ENCODE measurements around the gene CROCC2. TPM values are rescaled to one million over a fixed set of nuclear protein-coding genes. Genes with fewer than 3 reads are reported as not detected.
A peak's percentile ranks its signal among the peaks of the same experiment; 100 is the strongest.

Gene CROCC2
- total RNA-seq, 1 donor from 2014 or later, result 2.9 TPM

DNA sequence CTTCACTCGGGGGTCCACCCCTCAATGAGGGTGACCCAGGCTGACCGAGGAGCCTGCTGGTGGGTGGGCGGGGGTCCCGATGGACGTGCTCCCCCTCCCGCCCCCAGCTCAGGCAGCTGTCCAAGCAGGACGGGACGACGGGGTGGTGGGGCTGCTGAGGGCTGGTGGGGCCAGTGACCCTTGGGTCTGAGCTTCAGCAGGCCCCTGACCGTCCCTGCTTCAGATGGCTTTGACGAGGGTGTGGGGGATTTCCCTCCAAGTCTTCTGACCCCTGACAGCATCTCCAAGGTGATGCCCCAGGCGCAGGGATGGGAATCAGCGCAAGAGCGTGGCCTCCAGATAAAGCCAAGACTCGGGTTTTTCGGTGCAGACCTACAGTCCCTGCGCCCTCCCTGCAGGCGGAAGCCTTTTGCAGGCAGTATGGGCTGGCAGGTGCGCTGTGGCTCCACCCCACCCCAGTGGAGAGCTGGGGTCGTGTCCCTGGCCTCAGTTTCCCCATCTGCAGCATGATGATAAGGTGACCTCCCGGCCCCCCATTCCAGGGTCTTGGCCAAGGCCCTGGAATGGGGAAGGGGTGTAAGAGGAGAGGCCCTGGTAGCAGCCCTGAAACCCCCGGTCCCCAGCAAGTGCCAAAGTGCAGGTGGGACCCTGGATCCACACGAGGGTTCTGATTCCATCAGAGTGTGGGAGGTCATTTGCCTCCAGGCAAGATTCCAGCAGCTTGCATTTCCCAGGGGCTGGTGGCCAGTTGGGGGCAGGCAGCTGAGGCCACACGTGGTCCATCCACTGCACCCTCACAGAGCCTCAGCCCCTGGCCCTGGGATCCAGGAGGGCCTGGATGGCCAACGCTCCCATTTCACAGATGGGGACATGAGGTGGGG, 8.7 kb downstream of the CROCC2 start:
- H3K4me1 ChIP-seq, result peaks cover 13 to 17% of the 10 kb centered on the region in 2 donors
- no peaks in the 10 kb centered on the region for H3K9me3 ChIP-seq
- H3K27ac ChIP-seq, result no peak overlapping the region
- DNase-seq (ENCODE audit: low spot score in 2 of 2), result no peak
- peak overlapping the region in 1 of 2 donors; percentile 20 for H3K4me3 ChIP-seq
- H3K36me3 ChIP-seq, result no peaks in the 10 kb centered on the region
- H3K27me3 ChIP-seq, result no peaks in the 10 kb centered on the region
- TF ChIP-seq, protein P1, sequence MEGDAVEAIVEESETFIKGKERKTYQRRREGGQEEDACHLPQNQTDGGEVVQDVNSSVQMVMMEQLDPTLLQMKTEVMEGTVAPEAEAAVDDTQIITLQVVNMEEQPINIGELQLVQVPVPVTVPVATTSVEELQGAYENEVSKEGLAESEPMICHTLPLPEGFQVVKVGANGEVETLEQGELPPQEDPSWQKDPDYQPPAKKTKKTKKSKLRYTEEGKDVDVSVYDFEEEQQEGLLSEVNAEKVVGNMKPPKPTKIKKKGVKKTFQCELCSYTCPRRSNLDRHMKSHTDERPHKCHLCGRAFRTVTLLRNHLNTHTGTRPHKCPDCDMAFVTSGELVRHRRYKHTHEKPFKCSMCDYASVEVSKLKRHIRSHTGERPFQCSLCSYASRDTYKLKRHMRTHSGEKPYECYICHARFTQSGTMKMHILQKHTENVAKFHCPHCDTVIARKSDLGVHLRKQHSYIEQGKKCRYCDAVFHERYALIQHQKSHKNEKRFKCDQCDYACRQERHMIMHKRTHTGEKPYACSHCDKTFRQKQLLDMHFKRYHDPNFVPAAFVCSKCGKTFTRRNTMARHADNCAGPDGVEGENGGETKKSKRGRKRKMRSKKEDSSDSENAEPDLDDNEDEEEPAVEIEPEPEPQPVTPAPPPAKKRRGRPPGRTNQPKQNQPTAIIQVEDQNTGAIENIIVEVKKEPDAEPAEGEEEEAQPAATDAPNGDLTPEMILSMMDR (IDR thresholded peaks at IDR 0.05), result no peak
- intact Hi-C loops (cut with DNase I), result loop anchor here (2.0 to 5.0 kb wide), 3 partner anchors 77 to 236 kb away; partner anchors contain the start of genes MTERF4 and PPP1R7

GRCh38 chr2:240915526-240916341, 9.6 kb downstream of the CROCC2 start:
- peak in 1 of 2 donors; percentile 63 for DNase-seq (ENCODE audit: low spot score in 2 of 2)
- Histone ChIP-seq H3K36me3 (no peaks in the 10 kb centered on the region), H3K9me3 (no peaks in the 10 kb centered on the region), H3K4me1 (peaks cover 13 to 17% of the 10 kb centered on the region in 2 donors), H3K27ac (no peak overlapping the region), H3K4me3 (peak overlapping the region in 1 of 2 donors; percentile 30), H3K27me3 (no peaks in the 10 kb centered on the region)
- TF ChIP-seq, protein P1 (IDR thresholded peaks at IDR 0.05), result no peak
- intact Hi-C loops (cut with DNase I), result loop anchor here (2.0 to 5.0 kb wide), 2 partner anchors 77 to 235 kb away; partner anchors contain the start of gene PPP1R7

- Histone ChIP-seq H3K9me3 (no peaks in the 10 kb centered on the region), H3K27ac (peak overlapping the region; percentile 11), H3K27me3 (no peaks in the 10 kb centered on the region), H3K36me3 (no peaks in the 10 kb centered on the region), H3K4me3 (peak overlapping the region in 1 of 2 donors; percentile 30), H3K4me1 (peaks cover 13 to 20% of the 10 kb centered on the region in 2 donors)
- TF ChIP-seq, protein P1 (IDR thresholded peaks at IDR 0.05), result no peak
- peak; percentile 51 to 86 for DNase-seq (ENCODE audit: low spot score in 2 of 2)
- intact Hi-C loops (cut with DNase I), result loop anchor here (5.0 kb wide), 1 partner anchor 76 kb away; no protein-coding TSS in a partner anchor
Measured at GRCh38 chr2:240916571-240917008, 10.5 kb downstream of the CROCC2 start.

DNA sequence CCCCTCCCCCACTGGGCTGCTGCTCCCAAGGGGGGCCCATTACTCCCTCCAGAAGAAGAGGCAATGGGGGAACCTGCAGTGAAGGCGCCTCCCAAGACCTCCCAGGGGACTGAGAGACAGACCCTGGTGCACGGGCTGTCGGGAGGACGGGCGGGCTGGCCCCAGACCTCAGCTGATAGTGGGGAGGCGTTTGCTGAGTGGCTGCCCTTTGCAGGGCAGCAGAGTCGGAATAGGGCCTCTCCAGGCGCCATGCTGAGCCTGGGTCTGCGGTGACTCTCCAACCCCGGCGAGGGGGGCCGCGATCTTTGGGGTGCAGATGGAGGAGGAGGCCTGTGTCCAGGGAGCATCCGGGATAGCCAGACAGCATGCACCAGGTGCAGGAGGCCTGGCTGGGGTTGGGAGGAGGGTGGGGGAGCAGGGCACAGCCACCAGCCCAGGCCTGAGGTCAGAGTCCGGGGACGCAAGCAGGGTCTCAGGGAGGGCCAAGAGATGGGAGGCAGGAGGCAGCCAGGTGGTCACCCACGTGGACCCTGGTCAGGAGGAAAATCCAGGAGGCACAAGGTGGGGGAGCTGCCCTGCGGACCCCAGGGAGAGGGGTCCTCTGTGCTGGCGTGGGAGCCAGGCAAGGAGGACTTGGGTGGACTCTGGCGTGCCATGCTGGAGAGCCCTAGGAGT, 11.0 kb downstream of the CROCC2 start:
- TF ChIP-seq, protein P1 (IDR thresholded peaks at IDR 0.05), result no peak
- no peaks in the 10 kb centered on the region for H3K36me3 ChIP-seq
- DNase-seq (ENCODE audit: low spot score in 2 of 2), result peak in 1 of 2 donors; percentile 55
- intact Hi-C loops (cut with DNase I), result loop anchor here (5.0 kb wide), 1 partner anchor 75 kb away; no protein-coding TSS in a partner anchor
- no peaks in the 10 kb centered on the region for H3K9me3 ChIP-seq
- H3K27me3 ChIP-seq, result no peaks in the 10 kb centered on the region
- H3K27ac ChIP-seq, result peak overlapping the region; percentile 11
- H3K4me3 ChIP-seq, result no peak overlapping the region
- peaks cover 13 to 23% of the 10 kb centered on the region in 2 donors for H3K4me1 ChIP-seq

All from ascending aorta (tissue), 2 donors.